ENCODE results near the gene FSTL4. TPM values are rescaled to one million over a fixed set of nuclear protein-coding genes. Genes with fewer than 3 reads are reported as not detected.
A peak's percentile ranks its signal among the peaks of the same experiment; 100 is the strongest.
"Not testable (repeated sequence)": the region's sequence is repeated elsewhere in the genome, so short reads cannot be mapped to it uniquely, and the experiment has no call there.

Gene FSTL4
- total RNA-seq, 6 donors from 2014 or later: 0.49 to 4.6 (median 1.1) TPM

- DNase-seq: peak in 1 of 2 donors; percentile 19
- no peak overlapping the region for H3K4me3 ChIP-seq
- H3K4me1 ChIP-seq: no peaks in the 10 kb centered on the region
- peak overlapping the region in 2 of 4 donors; percentile 19 to 37 for H3K27ac ChIP-seq
- ATAC-seq (ENCODE audit: low FRiP score in 2 of 2): no peak
- no peaks in the 10 kb centered on the region for H3K36me3 ChIP-seq
- TF ChIP-seq POLR2AphosphoS5 (IDR thresholded peaks at IDR 0.05): no peak
- no peak for TF ChIP-seq POLR2A (IDR thresholded peaks at IDR 0.05)
- TF ChIP-seq CTCF (IDR thresholded peaks at IDR 0.05): no peak
- no peak for TF ChIP-seq EP300 (IDR thresholded peaks at IDR 0.05)
- 56 to 63% methylated on average over 7 to 12 of the region's 12 CpGs for WGBS, 2 donors
- H3K27me3 ChIP-seq: no peaks in the 10 kb centered on the region
- no peaks in the 10 kb centered on the region for H3K9me3 ChIP-seq
Observed at GRCh38 chr5:133220851-133221674, 391.3 kb downstream of the FSTL4 start.

- ATAC-seq (ENCODE audit: low FRiP score in 2 of 2) (no peak), DNase-seq (no peak)
- Histone ChIP-seq H3K4me1 (no peaks in the 10 kb centered on the region), H3K9me3 (no peaks in the 10 kb centered on the region), H3K27ac (no peak overlapping the region), H3K4me3 (no peak overlapping the region), H3K27me3 (no peaks in the 10 kb centered on the region), H3K36me3 (no peaks in the 10 kb centered on the region)
- WGBS, 2 donors: 82 to 92% methylated on average over 4 of the region's 4 CpGs
- no peak for TF ChIP-seq POLR2A (IDR thresholded peaks at IDR 0.05)
- TF ChIP-seq POLR2AphosphoS5 (IDR thresholded peaks at IDR 0.05): no peak
- no peak for TF ChIP-seq CTCF (IDR thresholded peaks at IDR 0.05)
- no peak for TF ChIP-seq EP300 (IDR thresholded peaks at IDR 0.05)
Observed at GRCh38 chr5:133219296-133219695, 393.0 kb downstream of the FSTL4 start.

GRCh38 chr5:133216138-133216537 is 396.2 kb downstream of the FSTL4 start:
- not testable (repeated sequence) for DNase-seq; H3K27me3 ChIP-seq; H3K4me1 ChIP-seq; ATAC-seq (ENCODE audit: low FRiP score in 2 of 2); H3K4me3 ChIP-seq; H3K27ac ChIP-seq; H3K36me3 ChIP-seq; H3K9me3 ChIP-seq
- WGBS, 2 donors: 95 to 96% methylated on average over 7 of the region's 7 CpGs

- 58 to 60% methylated on average over 2 of the region's 2 CpGs for WGBS, 2 donors
- H3K27me3 ChIP-seq: no peaks in the 10 kb centered on the region
- no peak for DNase-seq
- no peaks in the 10 kb centered on the region for H3K9me3 ChIP-seq
- no peak overlapping the region for H3K4me3 ChIP-seq
- no peak overlapping the region for H3K27ac ChIP-seq
- H3K36me3 ChIP-seq: no peaks in the 10 kb centered on the region
- no peak for ATAC-seq (ENCODE audit: low FRiP score in 2 of 2)
- no peaks in the 10 kb centered on the region for H3K4me1 ChIP-seq
- TF ChIP-seq POLR2AphosphoS5 (IDR thresholded peaks at IDR 0.05): no peak
- TF ChIP-seq POLR2A (IDR thresholded peaks at IDR 0.05): no peak
- TF ChIP-seq EP300 (IDR thresholded peaks at IDR 0.05): no peak
- no peak for TF ChIP-seq CTCF (IDR thresholded peaks at IDR 0.05)
Observed at GRCh38 chr5:133214153-133214820, 398.1 kb downstream of the FSTL4 start.

GRCh38 chr5:133205649-133206048 is 406.7 kb downstream of the FSTL4 start:
- Histone ChIP-seq H3K9me3 (no peaks in the 10 kb centered on the region), H3K36me3 (no peaks in the 10 kb centered on the region), H3K4me1 (no peaks in the 10 kb centered on the region), H3K27ac (peak overlapping the region in 1 of 4 donors; percentile 14), H3K27me3 (no peaks in the 10 kb centered on the region), H3K4me3 (no peak overlapping the region)
- DNase-seq (no peak), ATAC-seq (ENCODE audit: low FRiP score in 2 of 2) (no peak)
- 61 to 65% methylated on average over 4 of the region's 4 CpGs for WGBS, 2 donors
- no peak for TF ChIP-seq EP300 (IDR thresholded peaks at IDR 0.05)
- no peak for TF ChIP-seq POLR2A (IDR thresholded peaks at IDR 0.05)
- TF ChIP-seq CTCF (IDR thresholded peaks at IDR 0.05): no peak
- TF ChIP-seq POLR2AphosphoS5 (IDR thresholded peaks at IDR 0.05): no peak

Data from upper lobe of left lung (tissue), 6 donors.